Measurements from ENCODE around the gene ARIH2.

GRCh38 chr3:48899273-48899672 lies 19.4 kb upstream of the ARIH2 start:
- no peak for TF ChIP-seq CTCF (optimal IDR thresholded peaks at IDR 0.05 in 1 of 3, IDR thresholded peaks at IDR 0.05 in 1 of 3, conservative IDR thresholded peaks at IDR 0.05 in 1 of 3; ENCODE audit: extremely low read depth in 1 of 3, insufficient read depth in 2 of 3, low read length in 3 of 3)
- TF ChIP-seq EZH2 (IDR thresholded peaks at IDR 0.05; ENCODE audit: low read length): no peak

Data from keratinocyte (primary cell).